Neuronal stem cell (in vitro differentiated cells): ENCODE measurements around the gene LRP1.
A peak's percentile ranks its signal among the peaks of the same experiment; 100 is the strongest.

Source experiments
- DNase-seq: peaks from one replicate; pipeline ENCODE4 v3.0.0-alpha.2; 2013; ENCODE audit warnings: low spot score
- H2AFZ ChIP-seq: one replicate; pipeline ENCODE4 v1.6.1; 2013; ENCODE audit warnings: mild to moderate bottlenecking, low read length, inconsistent platforms
- H2AK5ac ChIP-seq: 2 replicates; pipeline ENCODE4 v1.6.1; 2013; ENCODE audit warnings: low read depth, mild to moderate bottlenecking, inconsistent platforms, low read length, moderate library complexity, mixed read lengths
- H2BK120ac ChIP-seq: 2 replicates; pipeline ENCODE4 v1.6.1; 2013; ENCODE audit warnings: low read depth, mild to moderate bottlenecking, inconsistent platforms, low read length, moderate library complexity, mixed read lengths
- H2BK12ac ChIP-seq: one replicate; pipeline ENCODE4 v1.6.1; 2013; ENCODE audit warnings: low read length, inconsistent platforms
- H2BK15ac ChIP-seq: 2 replicates; pipeline ENCODE4 v1.6.1; 2013; ENCODE audit warnings: mild to moderate bottlenecking, low read length, inconsistent platforms, mixed read lengths
- H2BK5ac ChIP-seq: one replicate; pipeline ENCODE4 v1.6.1; 2013; ENCODE audit warnings: inconsistent platforms, mild to moderate bottlenecking, low read length, moderate library complexity
- H3K14ac ChIP-seq: one replicate; pipeline ENCODE4 v1.6.1; 2013; ENCODE audit warnings: low read length, inconsistent platforms
- H3K18ac ChIP-seq: 2 replicates; pipeline ENCODE4 v1.6.1; 2013; ENCODE audit warnings: low read length, inconsistent platforms
- H3K23ac ChIP-seq: 2 replicates; pipeline ENCODE4 v1.6.1; 2013; ENCODE audit warnings: low read depth, mild to moderate bottlenecking, mixed read lengths, low read length, inconsistent platforms; ENCODE audit not compliant: poor library complexity
- H3K27ac ChIP-seq: replicated peaks from 3 replicates; pipeline ENCODE4 v1.5.1; 2013; ENCODE audit warnings: low read length, inconsistent platforms
- H3K27me3 ChIP-seq, 3 experiments: 2 replicates each; pipeline ENCODE4 v1.6.1; 2013; ENCODE audit warnings: low read length in 3 of 3, mild to moderate bottlenecking in 2 of 3, inconsistent platforms in 1 of 3, low read depth in 1 of 3, mixed read lengths in 1 of 3, moderate library complexity in 1 of 3; ENCODE audit not compliant: control insufficient read depth in 3 of 3, insufficient read depth in 3 of 3
- H3K36me3 ChIP-seq, 2 donors: replicated peaks in 1 of 2; 2 replicates each; pipeline ENCODE4 v1.6.1; 2013; ENCODE audit warnings: low read length in 2 of 2; ENCODE audit not compliant: control insufficient read depth in 2 of 2, insufficient read depth in 2 of 2
- H3K4ac ChIP-seq: 2 replicates; pipeline ENCODE4 v1.6.1; 2013; ENCODE audit warnings: inconsistent platforms, mild to moderate bottlenecking, low read length, moderate library complexity
- H3K4me1 ChIP-seq, 2 donors: 1 replicate in 1 of 2; 2 replicates in 1 of 2; pipeline ENCODE4 v1.6.1; 2013; ENCODE audit warnings: low read length in 2 of 2, low read depth in 1 of 2; ENCODE audit not compliant: control insufficient read depth in 2 of 2, insufficient read depth in 1 of 2
- H3K4me2 ChIP-seq: one replicate; pipeline ENCODE4 v1.6.1; 2013; ENCODE audit warnings: mild to moderate bottlenecking, low read length, inconsistent platforms; ENCODE audit not compliant: insufficient read depth, poor library complexity, severe bottlenecking
- H3K4me3 ChIP-seq, 2 donors: 2 replicates each; pipeline ENCODE4 v1.5.1; 2013; ENCODE audit warnings: low read length in 2 of 2, mild to moderate bottlenecking in 2 of 2, inconsistent platforms in 1 of 2, moderate library complexity in 1 of 2
- H3K79me1 ChIP-seq: one replicate; pipeline ENCODE4 v1.6.1; 2013; ENCODE audit warnings: low read depth, mild to moderate bottlenecking, inconsistent platforms, low read length, moderate library complexity
- H3K9ac ChIP-seq: one replicate; pipeline ENCODE4 v1.6.1; 2013; ENCODE audit warnings: mild to moderate bottlenecking, low read depth, low read length, inconsistent platforms; ENCODE audit not compliant: poor library complexity
- H3K9me3 ChIP-seq, 2 donors: replicated peaks in 1 of 2; 2 replicates each; pipeline versions ENCODE3 to v1.6.1; 2013; ENCODE audit warnings: low read length in 2 of 2, mild to moderate bottlenecking in 2 of 2, inconsistent platforms in 1 of 2, low read depth in 1 of 2, mixed read lengths in 1 of 2, moderate library complexity in 1 of 2; ENCODE audit not compliant: control insufficient read depth in 2 of 2, insufficient read depth in 1 of 2
- H4K8ac ChIP-seq: one replicate; pipeline ENCODE4 v1.6.1; 2013; ENCODE audit warnings: low read depth, mild to moderate bottlenecking, inconsistent platforms, low read length, moderate library complexity
- H4K91ac ChIP-seq: one replicate; pipeline ENCODE4 v1.6.1; 2013; ENCODE audit warnings: low read length, low read depth, mild to moderate bottlenecking, inconsistent platforms; ENCODE audit not compliant: poor library complexity
- WGBS, 2 donors: extraction: QIAGEN DNeasy Blood & Tissue Kit; methylation state at CpG; one replicate each; pipeline ENCODE4 v1.1.7; 2013; ENCODE audit warnings: missing lambda C conversion rate in 2 of 2, mixed read lengths in 1 of 2; ENCODE audit not compliant: insufficient read length in 2 of 2, insufficient replicate concordance in 1 of 2; ENCODE audit errors: extremely low coverage in 2 of 2; 5-methylcytosine and 5-hydroxymethylcytosine counted together

The LRP1 gene

GRCh38 chr12:57191410-57191809 is 63.1 kb downstream of the LRP1 start:
- Histone ChIP-seq H3K23ac (peak overlapping the region; percentile 93), H2BK5ac (no peak overlapping the region), H3K4me2 (no peak overlapping the region), H2BK12ac (peak overlapping the region; percentile 41), H3K79me1 (peaks cover 8% of the 10 kb centered on the region), H3K9ac (peak overlapping the region; percentile 81), H2AK5ac (no peak overlapping the region), H3K27me3 (no peaks in the 10 kb centered on the region), H3K27ac (no peak overlapping the region), H3K4me1 (no peaks in the 10 kb centered on the region), H4K91ac (no peak overlapping the region), H3K9me3 (peaks cover 0 to 8% of the 10 kb centered on the region in 2 donors), H3K4me3 (peak overlapping the region in 1 of 2 donors; percentile 69), H4K8ac (no peak overlapping the region), H3K36me3 (peaks cover 90 to 100% of the 10 kb centered on the region in 2 donors), H2BK120ac (no peak overlapping the region), H3K14ac (peak overlapping the region; percentile 94), H2BK15ac (no peak overlapping the region), H2AFZ (no peak overlapping the region), H3K18ac (no peak overlapping the region), H3K4ac (no peak overlapping the region)
- 100% methylated on average over 2 of the region's 11 CpGs; no CpG with 5 or more reads in 1 of the 2 donors for WGBS, 2 donors
- no peak for DNase-seq

- H3K79me1 ChIP-seq = peaks cover 8% of the 10 kb centered on the region
- H2BK15ac ChIP-seq = no peak overlapping the region
- no peaks in the 10 kb centered on the region for H3K27me3 ChIP-seq
- no peak overlapping the region for H3K4me3 ChIP-seq
- peaks cover 91 to 100% of the 10 kb centered on the region in 2 donors for H3K36me3 ChIP-seq
- no peaks in the 10 kb centered on the region for H3K4me1 ChIP-seq
- DNase-seq = no peak
- H3K9ac ChIP-seq = no peak overlapping the region
- no peak overlapping the region for H3K14ac ChIP-seq
- no peak overlapping the region for H2BK120ac ChIP-seq
- no peak overlapping the region for H3K27ac ChIP-seq
- no peak overlapping the region for H3K23ac ChIP-seq
- H2AFZ ChIP-seq = no peak overlapping the region
- H3K18ac ChIP-seq = no peak overlapping the region
- no peak overlapping the region for H2AK5ac ChIP-seq
- H3K4ac ChIP-seq = no peak overlapping the region
- no peak overlapping the region for H2BK12ac ChIP-seq
- H4K91ac ChIP-seq = no peak overlapping the region
- no peak overlapping the region for H4K8ac ChIP-seq
- no peak overlapping the region for H3K4me2 ChIP-seq
- peak overlapping the region; percentile 53 for H2BK5ac ChIP-seq
- no CpG with 5 or more reads among the region's 16 CpGs for WGBS, 2 donors
- peaks cover 0 to 8% of the 10 kb centered on the region in 2 donors for H3K9me3 ChIP-seq
These were observed 64.6 kb downstream of the LRP1 start for GRCh38 chr12:57192920-57193319.

- Histone ChIP-seq H3K14ac (no peak overlapping the region), H3K9ac (no peak overlapping the region), H2AK5ac (no peak overlapping the region), H3K4ac (no peak overlapping the region), H3K79me1 (peaks cover 10% of the 10 kb centered on the region), H4K91ac (no peak overlapping the region), H3K4me2 (no peak overlapping the region), H3K27ac (no peak overlapping the region), H3K23ac (peak overlapping the region; percentile 55), H2BK5ac (peak overlapping the region; percentile 53), H4K8ac (no peak overlapping the region), H2BK12ac (no peak overlapping the region), H3K36me3 (peaks cover 95 to 100% of the 10 kb centered on the region in 2 donors), H3K27me3 (no peaks in the 10 kb centered on the region), H3K18ac (no peak overlapping the region), H3K4me1 (no peaks in the 10 kb centered on the region), H2BK120ac (no peak overlapping the region), H3K4me3 (no peak overlapping the region), H2AFZ (no peak overlapping the region), H2BK15ac (no peak overlapping the region), H3K9me3 (peaks cover 0 to 8% of the 10 kb centered on the region in 2 donors)
- no peak for DNase-seq
- WGBS, 2 donors = no CpG with 5 or more reads among the region's 19 CpGs
These were observed 65.5 kb downstream of the LRP1 start for GRCh38 chr12:57193706-57194245.

GRCh38 chr12:57194253-57194652 is 66.0 kb downstream of the LRP1 start:
- H2BK15ac ChIP-seq = no peak overlapping the region
- H2AFZ ChIP-seq = no peak overlapping the region
- peaks cover 10% of the 10 kb centered on the region for H3K79me1 ChIP-seq
- no peak overlapping the region for H2BK5ac ChIP-seq
- no peak overlapping the region for H3K27ac ChIP-seq
- H3K9ac ChIP-seq = no peak overlapping the region
- H2BK12ac ChIP-seq = no peak overlapping the region
- H4K91ac ChIP-seq = no peak overlapping the region
- no peaks in the 10 kb centered on the region for H3K27me3 ChIP-seq
- H4K8ac ChIP-seq = peak overlapping the region; percentile 3
- H3K9me3 ChIP-seq = peaks cover 0 to 8% of the 10 kb centered on the region in 2 donors
- no peak overlapping the region for H3K14ac ChIP-seq
- H3K36me3 ChIP-seq = peaks cover 96 to 100% of the 10 kb centered on the region in 2 donors
- H3K23ac ChIP-seq = peak overlapping the region; percentile 43
- no CpG with 5 or more reads among the region's 18 CpGs for WGBS, 2 donors
- H2AK5ac ChIP-seq = no peak overlapping the region
- DNase-seq = no peak
- H3K4me3 ChIP-seq = peak overlapping the region in 1 of 2 donors; percentile 24
- no peak overlapping the region for H3K4ac ChIP-seq
- no peak overlapping the region for H2BK120ac ChIP-seq
- H3K4me1 ChIP-seq = no peaks in the 10 kb centered on the region
- no peak overlapping the region for H3K18ac ChIP-seq
- H3K4me2 ChIP-seq = no peak overlapping the region
